HG03432 (cell line): ENCODE data around the gene PET100.

Source experiments
- ATAC-seq: cut with Tn5 transposase; IDR thresholded peaks from one replicate; pipeline ENCODE4 v1.9.1; 2021; ENCODE audit warnings: mild to moderate bottlenecking, moderate library complexity; ENCODE audit not compliant: unreplicated experiment

PET100 gene

GRCh38 chr19:7647156-7647555, 17.6 kb downstream of the PET100 start:
- no peak for ATAC-seq

GRCh38 chr19:7648265-7649014, 18.8 kb downstream of the PET100 start:
- ATAC-seq, result no peak

- no peak for ATAC-seq
Measured at GRCh38 chr19:7650148-7650547, 20.6 kb downstream of the PET100 start.

- ATAC-seq, result no peak
Measured at GRCh38 chr19:7652061-7652641, 22.6 kb downstream of the PET100 start.

- no peak for ATAC-seq
Measured at GRCh38 chr19:7654401-7654800, 24.8 kb downstream of the PET100 start.

GRCh38 chr19:7655581-7655980, 26.0 kb downstream of the PET100 start:
- ATAC-seq, result no peak

GRCh38 chr19:7657131-7657751, 27.6 kb downstream of the PET100 start:
- ATAC-seq, result no peak

GRCh38 chr19:7658219-7658686, 28.7 kb downstream of the PET100 start:
- peak; percentile 68 for ATAC-seq

- ATAC-seq, result no peak
Measured at GRCh38 chr19:7661744-7662538, 32.3 kb downstream of the PET100 start.

GRCh38 chr19:7662657-7663056, 33.1 kb downstream of the PET100 start:
- no peak for ATAC-seq

- no peak for ATAC-seq
Measured at GRCh38 chr19:7663706-7664105, 34.1 kb downstream of the PET100 start.

GRCh38 chr19:7665076-7665475, 35.5 kb downstream of the PET100 start:
- ATAC-seq, result no peak

- no peak for ATAC-seq
Measured at GRCh38 chr19:7668842-7669241, 39.2 kb downstream of the PET100 start, which contains the start of gene RETN. RETN (plus strand) TSS chr19:7669049; CDS start chr19:7669327, 278 bp downstream.

GRCh38 chr19:7669641-7670040, 40.0 kb downstream of the PET100 start:
- ATAC-seq, result no peak

GRCh38 chr19:7670150-7670783, 40.7 kb downstream of the PET100 start:
- ATAC-seq, result no peak

GRCh38 chr19:7670790-7671189, 41.2 kb downstream of the PET100 start:
- ATAC-seq, result no peak

GRCh38 chr19:7672522-7672921, 42.9 kb downstream of the PET100 start:
- ATAC-seq, result no peak

GRCh38 chr19:7674010-7675005, 44.7 kb downstream of the PET100 start:
- no peak for ATAC-seq

- no peak for ATAC-seq
Measured at GRCh38 chr19:7676376-7676775, 46.8 kb downstream of the PET100 start.
